ENCODE measurements around the gene TPPP2.

DNA sequence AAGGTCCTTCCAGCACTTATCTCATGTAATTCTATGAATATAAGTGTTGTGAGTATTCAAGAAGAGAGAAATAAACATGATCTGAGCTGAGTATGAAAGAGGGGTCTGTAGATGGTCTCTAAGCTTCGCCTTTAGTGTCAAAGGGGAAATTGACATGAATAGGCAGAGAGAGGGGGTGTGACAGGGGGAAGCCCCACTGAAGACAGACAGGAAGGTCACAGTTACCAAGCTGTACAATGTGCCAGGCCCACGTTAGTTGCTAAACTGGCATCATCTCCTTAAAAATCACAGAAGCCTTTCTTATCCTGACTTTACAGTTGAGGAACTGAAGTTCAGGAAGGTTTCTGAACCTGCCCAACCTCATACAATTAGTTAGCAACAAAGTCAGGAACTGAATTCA, 47.7 kb downstream of the TPPP2 start:
- TF ChIP-seq, protein P1, sequence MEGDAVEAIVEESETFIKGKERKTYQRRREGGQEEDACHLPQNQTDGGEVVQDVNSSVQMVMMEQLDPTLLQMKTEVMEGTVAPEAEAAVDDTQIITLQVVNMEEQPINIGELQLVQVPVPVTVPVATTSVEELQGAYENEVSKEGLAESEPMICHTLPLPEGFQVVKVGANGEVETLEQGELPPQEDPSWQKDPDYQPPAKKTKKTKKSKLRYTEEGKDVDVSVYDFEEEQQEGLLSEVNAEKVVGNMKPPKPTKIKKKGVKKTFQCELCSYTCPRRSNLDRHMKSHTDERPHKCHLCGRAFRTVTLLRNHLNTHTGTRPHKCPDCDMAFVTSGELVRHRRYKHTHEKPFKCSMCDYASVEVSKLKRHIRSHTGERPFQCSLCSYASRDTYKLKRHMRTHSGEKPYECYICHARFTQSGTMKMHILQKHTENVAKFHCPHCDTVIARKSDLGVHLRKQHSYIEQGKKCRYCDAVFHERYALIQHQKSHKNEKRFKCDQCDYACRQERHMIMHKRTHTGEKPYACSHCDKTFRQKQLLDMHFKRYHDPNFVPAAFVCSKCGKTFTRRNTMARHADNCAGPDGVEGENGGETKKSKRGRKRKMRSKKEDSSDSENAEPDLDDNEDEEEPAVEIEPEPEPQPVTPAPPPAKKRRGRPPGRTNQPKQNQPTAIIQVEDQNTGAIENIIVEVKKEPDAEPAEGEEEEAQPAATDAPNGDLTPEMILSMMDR (conservative IDR thresholded peaks at IDR 0.05; ENCODE audit: low read length): no peak
- no peak for TF ChIP-seq EZH2phosphoT487 (IDR thresholded peaks at IDR 0.05; ENCODE audit: borderline replicate concordance)
